SH-SY5Y (cell line): Measurements from ENCODE around the gene WDFY4.

Experiments
- GATA2 ChIP-seq: IDR thresholded peaks from 2 replicates; pipeline ENCODE4 v1.6.1; 2011; ENCODE audit warnings: mild to moderate bottlenecking, low read depth, low read length
- GATA3 ChIP-seq: IDR thresholded peaks from 2 replicates; pipeline ENCODE4 v1.6.1; 2011; ENCODE audit warnings: low read depth, mild to moderate bottlenecking, low read length, moderate library complexity

GRCh38 chr10:48804740-48805182 is 120.1 kb downstream of the WDFY4 start:
- no peak for TF ChIP-seq GATA3
- TF ChIP-seq GATA2: no peak
